Right atrium auricular region (tissue), 2 donors: ENCODE data around the gene FAM181A. TPM values are rescaled to one million over a fixed set of nuclear protein-coding genes. Genes with fewer than 3 reads are reported as not detected.

Source experiments
- DNase-seq: peaks from one replicate; pipeline ENCODE4 v3.0.0-alpha.2; 2019; ENCODE audit warnings: low spot score
- H3K27ac ChIP-seq, 2 donors: fragments of 200-600 bp; sonication (generic); 1 replicate in 1 of 2; 2 replicates in 1 of 2; pipeline ENCODE4 v1.5.1; 2016 to 2019
- H3K27me3 ChIP-seq, 2 donors: fragments of 200-600 bp; sonication (generic); one replicate each; pipeline versions ENCODE4 v1.5.1 to v1.6.0; 2017 to 2019
- H3K36me3 ChIP-seq: fragments of 200-600 bp; sonication (generic); one replicate; pipeline ENCODE4 v1.5.1; 2016
- H3K4me1 ChIP-seq, 2 donors: fragments of 200-600 bp; sonication (generic); one replicate each; pipeline versions ENCODE4 v1.5.1 to v1.6.0; 2017 to 2019
- H3K4me3 ChIP-seq, 2 donors: fragments of 200-600 bp; sonication (generic); 1 replicate in 1 of 2; 2 replicates in 1 of 2; pipeline ENCODE4 v1.5.1; 2017 to 2019; ENCODE audit warnings: mild to moderate bottlenecking in 1 of 2, moderate library complexity in 1 of 2
- H3K9me3 ChIP-seq, 2 donors: fragments of 200-600 bp; sonication (generic); one replicate each; pipeline ENCODE4 v1.5.1; 2019
- CTCF ChIP-seq, 2 donors: fragments of 200-600 bp; sonication (generic); IDR thresholded peaks; one replicate each; pipeline ENCODE4 v1.5.1; 2019; ENCODE audit warnings: antibody characterized with exemption in 2 of 2
- total RNA-seq, 2 donors: library from RNA; depleted of rRNA; stranded (reverse); fragments of >200 nt; gene quantifications; one replicate each; pipeline ENCODE4 v1.1.0, GENCODE V29; 2016

The FAM181A gene
- total RNA-seq, 2 donors from 2014 or later: not detected

- H3K9me3 ChIP-seq: no peaks in the 10 kb centered on the region
- no peaks in the 10 kb centered on the region for H3K36me3 ChIP-seq
- no peak overlapping the region for H3K4me3 ChIP-seq
- no peaks in the 10 kb centered on the region for H3K27me3 ChIP-seq
- no peaks in the 10 kb centered on the region for H3K4me1 ChIP-seq
- no peak for DNase-seq
- TF ChIP-seq CTCF (IDR thresholded peaks at IDR 0.05): peak; percentile 29 to 69
- no peak overlapping the region for H3K27ac ChIP-seq
Observed at GRCh38 chr14:93906341-93907329, 20.5 kb upstream of the FAM181A start.

GRCh38 chr14:93909429-93910128 is 17.6 kb upstream of the FAM181A start:
- H3K36me3 ChIP-seq: no peaks in the 10 kb centered on the region
- DNase-seq: no peak

GRCh38 chr14:93911975-93912615 is 15.0 kb upstream of the FAM181A start:
- Histone ChIP-seq H3K4me1 (no peaks in the 10 kb centered on the region), H3K27ac (no peak overlapping the region), H3K4me3 (no peak overlapping the region), H3K27me3 (no peaks in the 10 kb centered on the region), H3K9me3 (no peaks in the 10 kb centered on the region), H3K36me3 (no peaks in the 10 kb centered on the region)
- DNase-seq: no peak
- TF ChIP-seq CTCF (IDR thresholded peaks at IDR 0.05): no peak

More at GRCh38 chr14:93909429-93910128, 17.6 kb upstream of the FAM181A start:
- Histone ChIP-seq H3K27me3 (no peaks in the 10 kb centered on the region), H3K4me3 (no peak overlapping the region), H3K9me3 (no peaks in the 10 kb centered on the region), H3K27ac (no peak overlapping the region), H3K4me1 (no peaks in the 10 kb centered on the region)
- TF ChIP-seq CTCF (IDR thresholded peaks at IDR 0.05): no peak

- Histone ChIP-seq H3K36me3 (no peaks in the 10 kb centered on the region), H3K4me3 (no peak overlapping the region), H3K9me3 (no peaks in the 10 kb centered on the region), H3K4me1 (no peaks in the 10 kb centered on the region), H3K27ac (no peak overlapping the region), H3K27me3 (no peaks in the 10 kb centered on the region)
- TF ChIP-seq CTCF (IDR thresholded peaks at IDR 0.05): no peak
- DNase-seq: no peak
Observed at GRCh38 chr14:93912782-93913181, 14.4 kb upstream of the FAM181A start.

- TF ChIP-seq CTCF (IDR thresholded peaks at IDR 0.05): no peak
- DNase-seq: no peak
- H3K9me3 ChIP-seq: no peaks in the 10 kb centered on the region
- H3K4me3 ChIP-seq: no peak overlapping the region
- no peaks in the 10 kb centered on the region for H3K36me3 ChIP-seq
- no peaks in the 10 kb centered on the region for H3K27me3 ChIP-seq
- no peak overlapping the region for H3K27ac ChIP-seq
- H3K4me1 ChIP-seq: no peaks in the 10 kb centered on the region
Observed at GRCh38 chr14:93914278-93914677, 12.9 kb upstream of the FAM181A start.
